BE2C (cell line): ENCODE results near the gene ZFYVE28.
A peak's percentile ranks its signal among the peaks of the same experiment; 100 is the strongest.

Experiments
- DNase-seq: peaks from one replicate; pipeline ENCODE4 v3.0.0-alpha.2; 2020
- H3K27me3 ChIP-seq: fragments of 250-450 bp; sonication (Bioruptor Pico); 2 replicates; pipeline ENCODE4 v1.5.1; 2020; ENCODE audit warnings: mild to moderate bottlenecking
- H3K36me3 ChIP-seq: fragments of 250-450 bp; sonication (Bioruptor Pico); 2 replicates; pipeline ENCODE4 v1.5.1; 2020; ENCODE audit warnings: mild to moderate bottlenecking
- H3K4me1 ChIP-seq: fragments of 250-450 bp; sonication (Bioruptor Pico); 2 replicates; pipeline ENCODE4 v1.5.1; 2020
- H3K4me3 ChIP-seq: 2 replicates; pipeline ENCODE4 v1.5.1; 2011; ENCODE audit warnings: low read depth, low read length
- H3K9me3 ChIP-seq: fragments of 250-450 bp; sonication (Bioruptor Pico); 2 replicates; pipeline ENCODE4 v1.5.1; 2020
- CTCF ChIP-seq: IDR thresholded peaks from 2 replicates; pipeline ENCODE4 v1.5.1; 2012; ENCODE audit warnings: mild to moderate bottlenecking, low read depth, low read length

Gene ZFYVE28

GRCh38 chr4:2417226-2417764 is 1.1 kb downstream of the ZFYVE28 start:
- no peak for DNase-seq
- peak overlapping the region; percentile 51 for H3K4me3 ChIP-seq
- no peak for TF ChIP-seq CTCF
- peaks cover 49% of the 10 kb centered on the region for H3K27me3 ChIP-seq
- no peaks in the 10 kb centered on the region for H3K9me3 ChIP-seq
- H3K36me3 ChIP-seq = no peaks in the 10 kb centered on the region
- no peaks in the 10 kb centered on the region; the same call in 1 of the 2 replicates for H3K4me1 ChIP-seq

GRCh38 chr4:2416564-2417225 is 1.8 kb downstream of the ZFYVE28 start:
- peaks cover 49% of the 10 kb centered on the region for H3K27me3 ChIP-seq
- DNase-seq = no peak
- no peaks in the 10 kb centered on the region; the same call in 1 of the 2 replicates for H3K4me1 ChIP-seq
- H3K36me3 ChIP-seq = no peaks in the 10 kb centered on the region
- no peak overlapping the region for H3K4me3 ChIP-seq
- H3K9me3 ChIP-seq = no peaks in the 10 kb centered on the region
- TF ChIP-seq CTCF = no peak

GRCh38 chr4:2415881-2416563 is 2.4 kb downstream of the ZFYVE28 start:
- H3K36me3 ChIP-seq = no peaks in the 10 kb centered on the region
- H3K4me3 ChIP-seq = no peak overlapping the region
- DNase-seq = no peak
- no peaks in the 10 kb centered on the region for H3K9me3 ChIP-seq
- no peak for TF ChIP-seq CTCF
- peaks cover 49% of the 10 kb centered on the region for H3K27me3 ChIP-seq
- no peaks in the 10 kb centered on the region; the same call in 1 of the 2 replicates for H3K4me1 ChIP-seq

GRCh38 chr4:2415213-2415612 is 3.2 kb downstream of the ZFYVE28 start:
- Histone ChIP-seq H3K27me3 (peaks cover 42% of the 10 kb centered on the region), H3K4me1 (no peaks in the 10 kb centered on the region; the same call in 1 of the 2 replicates), H3K36me3 (no peaks in the 10 kb centered on the region), H3K9me3 (no peaks in the 10 kb centered on the region), H3K4me3 (no peak overlapping the region)
- no peak for DNase-seq
- no peak for TF ChIP-seq CTCF

GRCh38 chr4:2413821-2414610 is 4.4 kb downstream of the ZFYVE28 start:
- Histone ChIP-seq H3K36me3 (no peaks in the 10 kb centered on the region), H3K4me1 (no peaks in the 10 kb centered on the region; the same call in 1 of the 2 replicates), H3K9me3 (no peaks in the 10 kb centered on the region), H3K27me3 (peaks cover 30% of the 10 kb centered on the region), H3K4me3 (no peak overlapping the region)
- TF ChIP-seq CTCF = no peak
- DNase-seq = no peak
